GM12878 (cell line): ENCODE results near the gene SIK2. TPM values are rescaled to one million over a fixed set of nuclear protein-coding genes. Genes with fewer than 3 reads are reported as not detected.

Experiments
- ATAC-seq: fragments of 200-7000 bp; cut with Tn5 transposase; 3 replicates; pipeline ENCODE4 v1.9.1; 2020; ENCODE audit warnings: mild to moderate bottlenecking, moderate library complexity
- BruUV-seq: library from RNA; stranded (reverse); fragments of 400-500 nt; replicated peaks from 2 replicates; lab custom pipeline; 2021; lab: Mats Ljungman, UMichigan
- CTCF ChIA-PET: fragments of 300-600 bp; sonication (Branson Sonifier 250); formaldehyde crosslinking; extraction: SDS; loops from one replicate; lab custom pipeline; 2021; ENCODE audit warnings: inconsistent platforms; lab: Yijun Ruan, JAX
- POLR2A ChIA-PET: fragments of 350-600 bp; formaldehyde crosslinking; extraction: SDS; loops from one replicate; lab custom pipeline; 2021; ENCODE audit warnings: inconsistent platforms; lab: Charles Lee
- RAD21 ChIA-PET: fragments of 300-600 bp; sonication (Branson Sonifier 250); formaldehyde crosslinking; loops from one replicate; lab custom pipeline; 2023; ENCODE audit warnings: antibody characterized with exemption; ENCODE audit not compliant: unreplicated experiment; lab: Charles Lee
- SMC1A ChIA-PET: fragments of 300-600 bp; sonication (Branson Sonifier 250); formaldehyde crosslinking; loops from one replicate; lab custom pipeline; 2023; ENCODE audit not compliant: unreplicated experiment, uncharacterized antibody; lab: Charles Lee
- DNase-seq: peaks from one replicate; pipeline ENCODE4 v3.0.0-alpha.2; 2011; ENCODE audit warnings: low read depth, low spot score
- FAIRE-seq: peaks from 3 replicates; lab custom pipeline; 2011; peaks lifted over from hg19 to GRCh38; lab: Jason Lieb, UNC
- H2AFZ ChIP-seq: 2 replicates; pipeline ENCODE4 v1.6.0; 2011; ENCODE audit warnings: low read depth, low read length, control low read depth; ENCODE audit not compliant: control insufficient read depth
- H3K27ac ChIP-seq: 2 replicates; pipeline ENCODE4 v1.5.1; 2011; ENCODE audit warnings: control low read depth; ENCODE audit not compliant: control insufficient read depth, insufficient read depth
- H3K27me3 ChIP-seq, 2 experiments: replicated peaks in 1 of 2; 2 replicates each; pipeline versions ENCODE4 v1.6.0 to v1.6.1; 2011; ENCODE audit warnings: low read length in 1 of 2; ENCODE audit not compliant: control insufficient read depth in 2 of 2, insufficient read depth in 2 of 2
- H3K36me3 ChIP-seq, 2 experiments: 2 replicates each; pipeline ENCODE4 v1.5.1; 2011; ENCODE audit warnings: low read length in 1 of 2; ENCODE audit not compliant: control insufficient read depth in 2 of 2, insufficient read depth in 2 of 2
- H3K4me1 ChIP-seq: 2 replicates; pipeline ENCODE4 v1.6.1; 2011; ENCODE audit warnings: mild to moderate bottlenecking, low read length, moderate library complexity, mixed read lengths; ENCODE audit not compliant: control insufficient read depth, insufficient read depth
- H3K4me2 ChIP-seq: 2 replicates; pipeline ENCODE4 v1.6.0; 2011; ENCODE audit warnings: control low read depth; ENCODE audit not compliant: control insufficient read depth, insufficient read depth
- H3K4me3 ChIP-seq: fragments of 200-600 bp; sonication (generic); 2 replicates; pipeline ENCODE4 v1.5.1; 2016
- H3K79me2 ChIP-seq: 2 replicates; pipeline ENCODE4 v1.6.0; 2011; ENCODE audit warnings: low read length; ENCODE audit not compliant: control insufficient read depth, insufficient read depth
- H3K9ac ChIP-seq: 2 replicates; pipeline ENCODE4 v1.8.0; 2011; ENCODE audit warnings: low read length, control low read depth, mixed read lengths; ENCODE audit not compliant: control insufficient read depth, insufficient read depth
- H3K9me3 ChIP-seq: replicated peaks from 3 replicates; pipeline ENCODE4 v1.5.1; 2011; ENCODE audit warnings: mild to moderate bottlenecking, low read length; ENCODE audit not compliant: control insufficient read depth, insufficient read depth
- H4K20me1 ChIP-seq: 2 replicates; pipeline ENCODE4 v1.6.0; 2011; ENCODE audit not compliant: control insufficient read depth, insufficient read depth
- CHD1 ChIP-seq: IDR thresholded peaks from 2 replicates; pipeline ENCODE4 v1.6.1; 2012; ENCODE audit warnings: low read depth, low read length, improper control_type of control experiment
- EGR1 ChIP-seq, 2 experiments: IDR thresholded peaks; 1 replicate in 1 of 2; 2 replicates in 1 of 2; pipeline ENCODE4 v1.6.1; 2011 to 2012; ENCODE audit warnings: low read depth in 2 of 2, low read length in 2 of 2, borderline replicate concordance in 1 of 2, mild to moderate bottlenecking in 1 of 2, moderate library complexity in 1 of 2
- NFYA ChIP-seq: IDR thresholded peaks from 2 replicates; pipeline ENCODE4 v1.6.1; 2011; ENCODE audit warnings: low read depth, mild to moderate bottlenecking, low read length, improper control_type of control experiment, borderline replicate concordance
- RCOR1 ChIP-seq: conservative IDR thresholded peaks from 2 replicates; pipeline ENCODE4 v1.6.1; 2012; ENCODE audit warnings: low read depth, low read length, improper control_type of control experiment
- SKIL ChIP-seq: fragments of 450-650 bp; IDR thresholded peaks from 2 replicates; pipeline ENCODE4 v1.6.1; 2017; ENCODE audit warnings: mild to moderate bottlenecking, low read depth, inconsistent platforms; ENCODE audit not compliant: poor library complexity, severe bottlenecking
- SPI1 ChIP-seq: IDR thresholded peaks from 2 replicates; pipeline ENCODE4 v1.6.1; 2011; ENCODE audit warnings: low read depth, mild to moderate bottlenecking, low read length, moderate library complexity, borderline replicate concordance; ENCODE audit not compliant: insufficient read depth
- SREBF1 ChIP-seq: IDR thresholded peaks from 2 replicates; pipeline ENCODE4 v1.6.1; 2012; ENCODE audit warnings: mild to moderate bottlenecking, low read length
- SUPT20H ChIP-seq: IDR thresholded peaks from 2 replicates; pipeline ENCODE4 v1.6.1; 2011; ENCODE audit warnings: low read depth, mild to moderate bottlenecking, low read length, moderate library complexity, borderline replicate concordance; ENCODE audit not compliant: control insufficient read depth
- SUZ12 ChIP-seq: fragments of 200-600 bp; sonication (generic); IDR thresholded peaks from one replicate; pipeline ENCODE4 v1.6.1; 2018; ENCODE audit warnings: antibody characterized with exemption, mild to moderate bottlenecking; ENCODE audit not compliant: unreplicated experiment
- USF1 ChIP-seq: IDR thresholded peaks from 2 replicates; pipeline ENCODE4 v1.6.1; 2011; ENCODE audit warnings: borderline replicate concordance, low read depth, mild to moderate bottlenecking, moderate library complexity, mixed read lengths, low read length; ENCODE audit not compliant: insufficient read depth; ENCODE audit errors: extremely low read length
- YY1 ChIP-seq: IDR thresholded peaks from 2 replicates; pipeline ENCODE4 v1.6.1; 2011; ENCODE audit warnings: low read depth, mild to moderate bottlenecking, low read length
- ZBED1 ChIP-seq: IDR thresholded peaks from 2 replicates; pipeline ENCODE4 v1.6.1; 2016; ENCODE audit warnings: borderline replicate concordance
- ZNF217 ChIP-seq: fragments of 450-650 bp; IDR thresholded peaks from 2 replicates; pipeline ENCODE4 v1.6.1; 2017; ENCODE audit warnings: antibody characterized with exemption, mild to moderate bottlenecking
- WGBS: methylation state at CpG from one replicate; pipeline ENCODE4 v1.1.6; 2016; ENCODE audit warnings: low lambda C conversion rate; ENCODE audit not compliant: insufficient replicate concordance, insufficient coverage; ENCODE audit errors: missing lambda C conversion rate; 5-methylcytosine and 5-hydroxymethylcytosine counted together
- in situ Hi-C: fragments of 300-500 bp; cut with MboI; formaldehyde crosslinking; loops from 9 replicates; pipeline ENCODE4 v1.14.3; 2018; ENCODE audit warnings: mixed read lengths
- intact Hi-C: fragments of 100-400 bp; cut with micrococcal nuclease; formaldehyde crosslinking; loops from one replicate; pipeline ENCODE4 v1.14.2; 2022; ENCODE audit not compliant: unreplicated experiment
- polyA plus RNA-seq, 11 experiments: library from polyadenylated mRNA; depleted of rRNA in 4 of 11; unstranded in 6 of 11; stranded (reverse) in 5 of 11; fragments of >200 nt; fragmentation: Nextera tagmentation in 4 of 11; fragmentation: Illumina TruSeq in 1 of 11; extraction: Ambion mirVana in 4 of 11; extraction: Trizol in 1 of 11; gene quantifications; 1 replicate in 1 of 11; 2 replicates in 10 of 11; pipeline versions ENCODE4 v1.2.1 to v1.2.3, GENCODE V29; 2011 to 2016; ENCODE audit warnings: inconsistent platforms in 2 of 11, missing spikeins in 2 of 11, low read depth in 1 of 11
- total RNA-seq, 4 experiments: library from RNA; depleted of rRNA in 3 of 4; stranded (reverse); fragments of >200 nt in 3 of 4; fragmentation: Illumina TruSeq in 1 of 4; extraction: Trizol in 1 of 4; gene quantifications; 2 replicates each; pipeline versions ENCODE4 v1.2.1 to v1.2.3, GENCODE V29; 2013 to 2021

SIK2 gene
- total and polyA plus RNA-seq, 10 of the 15 experiments (the other 5 are each of a cell fraction or from before 2014, with no cell fraction given) = 0.97 to 14.2 (median 4.5) TPM

- POLR2A ChIA-PET = no interaction called here
- H3K79me2 ChIP-seq = no peaks in the 10 kb centered on the region
- no peak overlapping the region for H3K27ac ChIP-seq
- no peak for ATAC-seq
- no TSS peak for BruUV-seq
- no peaks in the 10 kb centered on the region for H3K4me1 ChIP-seq
- CTCF ChIA-PET = no interaction called here
- no peak for DNase-seq
- H3K9me3 ChIP-seq = no peaks in the 10 kb centered on the region
- no peak for TF ChIP-seq ZNF217
- TF ChIP-seq SPI1 = no peak
- TF ChIP-seq RCOR1 = no peak
- TF ChIP-seq NFYA = no peak
- no peak for TF ChIP-seq SREBF1
- no peak for TF ChIP-seq YY1
- no peak for TF ChIP-seq SUPT20H
- no peak for TF ChIP-seq SKIL
- no peak for TF ChIP-seq EGR1 (IDR thresholded peaks at IDR 0.05; ENCODE audit: borderline replicate concordance in 1 of 2, low read depth in 2 of 2, low read length in 2 of 2)
- no peak for TF ChIP-seq SUZ12
- no peak for TF ChIP-seq USF1
- no peak for TF ChIP-seq ZBED1
- TF ChIP-seq CHD1 = no peak
- 90% methylated on average over 8 of the region's 8 CpGs for WGBS
- intact Hi-C loops (no loop called here), in situ Hi-C loops (no loop called here)
- H3K27me3 ChIP-seq = no peaks in the 10 kb centered on the region
- RAD21 ChIA-PET = no interaction called here
- no peak overlapping the region for H3K4me3 ChIP-seq
- H4K20me1 ChIP-seq = no peaks in the 10 kb centered on the region
- no peak overlapping the region for H2AFZ ChIP-seq
- no peak for FAIRE-seq
- H3K36me3 ChIP-seq = peaks cover 16 to 25% of the 10 kb centered on the region in 2 experiments
- H3K4me2 ChIP-seq = no peak overlapping the region
- SMC1A ChIA-PET = interaction anchor here (0.7 kb wide), 1 partner anchor 18 kb away, joined by 4 read pairs; no protein-coding TSS in a partner anchor
- no peak overlapping the region for H3K9ac ChIP-seq
These were observed 120.3 kb downstream of the SIK2 start for GRCh38 chr11:111722501-111722900.
